Thyroid gland (tissue), 4 donors: ENCODE measurements around the gene PPM1H.

Experiments used
- POLR2A ChIP-seq, 2 donors: fragments of 450-650 bp; IDR thresholded peaks; one replicate each; pipeline ENCODE4 v1.6.1; 2017; ENCODE audit warnings: antibody characterized with exemption in 2 of 2, mild to moderate bottlenecking in 2 of 2, moderate library complexity in 1 of 2
- TF ChIP-seq, protein P1 (sequence below), 6 experiments: fragments of 200-600 bp in 3 of 6; fragments of 450-650 bp in 3 of 6; sonication (generic) in 3 of 6; IDR thresholded peaks; one replicate each; pipeline ENCODE4 v1.5.1; 2016 to 2019; ENCODE audit warnings: antibody characterized with exemption in 6 of 6, mild to moderate bottlenecking in 2 of 6, inconsistent platforms in 1 of 6, moderate library complexity in 1 of 6

DNA sequence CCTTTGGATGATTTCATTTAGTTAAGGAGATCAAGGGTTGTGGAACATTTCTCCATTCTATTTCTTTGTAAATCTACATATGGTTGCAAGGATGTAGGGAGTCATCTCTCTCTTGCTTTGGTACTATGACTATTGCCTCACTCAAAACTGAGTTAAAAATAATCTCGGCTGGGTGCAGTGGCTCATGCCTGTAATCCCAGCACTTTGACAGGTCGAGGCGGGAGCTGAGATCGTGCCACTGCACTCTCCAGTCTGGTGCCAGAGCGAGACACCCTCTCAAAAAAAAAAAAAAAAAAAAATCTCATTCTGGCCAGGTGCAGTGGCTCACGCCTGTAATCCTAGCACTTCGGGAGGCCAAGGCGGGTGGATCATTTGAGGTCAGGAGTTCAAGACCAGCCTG is 24.8 kb upstream of the PPM1H start:
- TF ChIP-seq, protein P1, sequence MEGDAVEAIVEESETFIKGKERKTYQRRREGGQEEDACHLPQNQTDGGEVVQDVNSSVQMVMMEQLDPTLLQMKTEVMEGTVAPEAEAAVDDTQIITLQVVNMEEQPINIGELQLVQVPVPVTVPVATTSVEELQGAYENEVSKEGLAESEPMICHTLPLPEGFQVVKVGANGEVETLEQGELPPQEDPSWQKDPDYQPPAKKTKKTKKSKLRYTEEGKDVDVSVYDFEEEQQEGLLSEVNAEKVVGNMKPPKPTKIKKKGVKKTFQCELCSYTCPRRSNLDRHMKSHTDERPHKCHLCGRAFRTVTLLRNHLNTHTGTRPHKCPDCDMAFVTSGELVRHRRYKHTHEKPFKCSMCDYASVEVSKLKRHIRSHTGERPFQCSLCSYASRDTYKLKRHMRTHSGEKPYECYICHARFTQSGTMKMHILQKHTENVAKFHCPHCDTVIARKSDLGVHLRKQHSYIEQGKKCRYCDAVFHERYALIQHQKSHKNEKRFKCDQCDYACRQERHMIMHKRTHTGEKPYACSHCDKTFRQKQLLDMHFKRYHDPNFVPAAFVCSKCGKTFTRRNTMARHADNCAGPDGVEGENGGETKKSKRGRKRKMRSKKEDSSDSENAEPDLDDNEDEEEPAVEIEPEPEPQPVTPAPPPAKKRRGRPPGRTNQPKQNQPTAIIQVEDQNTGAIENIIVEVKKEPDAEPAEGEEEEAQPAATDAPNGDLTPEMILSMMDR (IDR thresholded peaks at IDR 0.05): no peak
- no peak for TF ChIP-seq POLR2A (IDR thresholded peaks at IDR 0.05)
